Measurements from ENCODE around the gene WASF1.

WASF1 gene

GRCh38 chr6:110191477-110191876 lies 12.0 kb upstream of the WASF1 start:
- TF ChIP-seq CTCF (IDR thresholded peaks at IDR 0.05; ENCODE audit: low read depth, low read length, poor library complexity, severe bottlenecking) (no peak), EZH2phosphoT487 (IDR thresholded peaks at IDR 0.05; ENCODE audit: borderline replicate concordance, low read length) (no peak)
- Histone ChIP-seq H3K27ac (ENCODE audit: low read depth, low read length) (no peak overlapping the region), H3K36me3 (ENCODE audit: control insufficient read depth, low read length) (peaks cover 29% of the 10 kb centered on the region), H3K9me2 (replicated peaks; ENCODE audit: control insufficient read depth, low read length) (no peaks in the 10 kb centered on the region), H4K20me1 (ENCODE audit: control insufficient read depth, insufficient read depth, low read depth, low read length) (0 out of 2 replicates have a peak, but pooled peaks cover 5% of the 10 kb centered on the region), H3K27me3 (ENCODE audit: control insufficient read depth, low read length) (no peaks in the 10 kb centered on the region), H3K4me3 (ENCODE audit: low read length) (no peak overlapping the region), H3K79me2 (ENCODE audit: control insufficient read depth, low read length) (peaks cover 89% of the 10 kb centered on the region), H3F3A (ENCODE audit: control insufficient read depth, insufficient read depth) (no peaks in the 10 kb centered on the region), H3K9me3 (ENCODE audit: control insufficient read depth, insufficient read depth, low read length) (no peaks in the 10 kb centered on the region), H3K4me2 (ENCODE audit: low read length) (no peak overlapping the region), H3K4me1 (ENCODE audit: control insufficient read depth, low read length) (peaks cover 22% of the 10 kb centered on the region)

- Histone ChIP-seq H3K79me2 (ENCODE audit: control insufficient read depth, low read length) (peaks cover 89% of the 10 kb centered on the region), H3K4me3 (ENCODE audit: low read length) (no peak overlapping the region), H4K20me1 (ENCODE audit: control insufficient read depth, insufficient read depth, low read depth, low read length) (0 out of 2 replicates have a peak, but pooled peaks cover 9% of the 10 kb centered on the region), H3K9me3 (ENCODE audit: control insufficient read depth, insufficient read depth, low read length) (no peaks in the 10 kb centered on the region), H3K4me1 (ENCODE audit: control insufficient read depth, low read length) (peaks cover 26% of the 10 kb centered on the region), H3K36me3 (ENCODE audit: control insufficient read depth, low read length) (peaks cover 33% of the 10 kb centered on the region), H3K9me2 (replicated peaks; ENCODE audit: control insufficient read depth, low read length) (no peaks in the 10 kb centered on the region), H3K4me2 (ENCODE audit: low read length) (no peak overlapping the region), H3F3A (ENCODE audit: control insufficient read depth, insufficient read depth) (no peaks in the 10 kb centered on the region), H3K27ac (ENCODE audit: low read depth, low read length) (no peak overlapping the region), H3K27me3 (ENCODE audit: control insufficient read depth, low read length) (no peaks in the 10 kb centered on the region)
- no peak for TF ChIP-seq CTCF (IDR thresholded peaks at IDR 0.05; ENCODE audit: low read depth, low read length, poor library complexity, severe bottlenecking)
Measured at GRCh38 chr6:110190726-110191125, 11.3 kb upstream of the WASF1 start.

GRCh38 chr6:110188791-110189190 lies 9.3 kb upstream of the WASF1 start:
- Histone ChIP-seq H3K4me2 (ENCODE audit: low read length) (0 out of 2 replicates have a peak overlapping the region, but pooled peaks have one; percentile 3), H3K9me2 (replicated peaks; ENCODE audit: control insufficient read depth, low read length) (no peaks in the 10 kb centered on the region), H3K27me3 (ENCODE audit: control insufficient read depth, low read length) (no peaks in the 10 kb centered on the region), H3K79me2 (ENCODE audit: control insufficient read depth, low read length) (peaks cover 91% of the 10 kb centered on the region), H3K27ac (ENCODE audit: low read depth, low read length) (no peak overlapping the region), H3K9me3 (ENCODE audit: control insufficient read depth, insufficient read depth, low read length) (no peaks in the 10 kb centered on the region), H3F3A (ENCODE audit: control insufficient read depth, insufficient read depth) (no peaks in the 10 kb centered on the region), H4K20me1 (ENCODE audit: control insufficient read depth, insufficient read depth, low read depth, low read length) (peaks cover 14% of the 10 kb centered on the region; the same call in 1 of the 2 replicates), H3K4me3 (ENCODE audit: low read length) (no peak overlapping the region), H3K4me1 (ENCODE audit: control insufficient read depth, low read length) (peaks cover 34% of the 10 kb centered on the region), H3K36me3 (ENCODE audit: control insufficient read depth, low read length) (peaks cover 34% of the 10 kb centered on the region)
- no peak for TF ChIP-seq EZH2phosphoT487 (IDR thresholded peaks at IDR 0.05; ENCODE audit: borderline replicate concordance, low read length)
- no peak for TF ChIP-seq CTCF (IDR thresholded peaks at IDR 0.05; ENCODE audit: low read depth, low read length, poor library complexity, severe bottlenecking)
